H7 (cell line): ENCODE data around the gene DIP2B. TPM values are rescaled to one million over a fixed set of nuclear protein-coding genes. Genes with fewer than 3 reads are reported as not detected.
"Not testable (repeated sequence)": the region's sequence is repeated elsewhere in the genome, so short reads cannot be mapped to it uniquely, and the experiment has no call there.

ENCODE experiments used
- DNase-seq: peaks from one replicate; pipeline ENCODE4 v3.0.0; 2012
- H3K27me3 ChIP-seq: 2 replicates; pipeline ENCODE4 v1.6.0; 2011; ENCODE audit warnings: mild to moderate bottlenecking, low read length; ENCODE audit not compliant: control insufficient read depth, insufficient read depth
- H3K36me3 ChIP-seq: replicated peaks from 2 replicates; pipeline ENCODE4 v1.5.1; 2011; ENCODE audit warnings: low read length; ENCODE audit not compliant: control insufficient read depth, insufficient read depth
- H3K4me3 ChIP-seq: 2 replicates; pipeline ENCODE4 v1.5.1; 2011; ENCODE audit warnings: low read depth, mild to moderate bottlenecking, control low read depth, low read length, moderate library complexity; ENCODE audit not compliant: insufficient read depth
- total RNA-seq: library from RNA; depleted of rRNA; stranded (reverse); fragments of >200 nt; shearing (Covaris generic); gene quantifications from 2 replicates; pipeline ENCODE4 v1.2.3, GENCODE V29; 2014

Gene DIP2B
- total RNA-seq, 1 experiment from 2014 or later, result 13.7 TPM

DNA sequence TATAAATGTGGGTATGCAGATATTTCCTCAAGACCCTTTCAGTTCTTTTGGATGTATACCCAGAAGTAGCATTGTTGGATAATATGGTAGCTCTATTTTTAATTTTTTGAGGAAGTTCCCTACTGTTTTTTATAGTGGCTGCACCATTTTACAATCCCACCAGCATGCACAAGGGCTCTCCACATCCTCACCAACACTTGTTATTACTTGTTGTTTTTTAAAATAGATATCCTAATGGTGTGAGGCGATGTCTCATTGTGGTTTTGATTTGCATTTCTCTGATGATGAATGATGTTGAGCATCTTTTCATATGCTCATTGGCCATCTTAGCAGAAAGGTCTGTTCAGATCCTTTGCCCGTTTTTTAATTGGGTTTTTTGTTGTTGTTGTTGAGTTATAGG is 47.1 kb downstream of the DIP2B start:
- DNase-seq, result no peak
- no peaks in the 10 kb centered on the region for H3K27me3 ChIP-seq
- H3K4me3 ChIP-seq, result no peak overlapping the region

GRCh38 chr12:50554651-50555050 is 49.9 kb downstream of the DIP2B start:
- no peaks in the 10 kb centered on the region for H3K36me3 ChIP-seq
- H3K27me3 ChIP-seq, result no peaks in the 10 kb centered on the region
- no peak for DNase-seq
- H3K4me3 ChIP-seq, result no peak overlapping the region

More for the DNA sequence above, 47.1 kb downstream of the DIP2B start:
- H3K36me3 ChIP-seq, result no peaks in the 10 kb centered on the region

- H3K4me3 ChIP-seq, result no peak overlapping the region
Observed at GRCh38 chr12:50555471-50555885, 50.7 kb downstream of the DIP2B start.

DNA sequence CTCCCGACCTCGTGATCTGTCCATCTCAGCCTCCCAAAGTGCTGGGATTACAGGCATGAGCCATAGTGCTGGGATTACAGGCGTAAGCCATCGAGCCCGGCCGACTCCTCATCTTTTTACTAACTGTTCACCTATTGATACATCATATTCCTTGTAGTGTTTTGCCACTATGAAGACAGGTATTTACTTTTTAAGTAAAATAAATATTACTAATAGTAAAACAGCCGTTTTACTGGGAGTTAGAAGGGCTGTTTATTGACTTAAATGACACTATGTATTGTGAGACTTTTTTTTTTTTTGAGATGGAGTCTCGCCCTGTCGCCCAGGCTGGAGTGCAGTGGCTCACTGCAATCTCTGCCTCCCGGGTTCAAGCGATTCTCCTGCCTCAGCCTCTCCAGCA is 51.5 kb downstream of the DIP2B start:
- Histone ChIP-seq H3K36me3 (no peaks in the 10 kb centered on the region), H3K4me3 (no peak overlapping the region), H3K27me3 (no peaks in the 10 kb centered on the region)
- no peak for DNase-seq

More at GRCh38 chr12:50555471-50555885, 50.7 kb downstream of the DIP2B start:
- DNase-seq, result no peak
- Histone ChIP-seq H3K36me3 (no peaks in the 10 kb centered on the region), H3K27me3 (no peaks in the 10 kb centered on the region)

DNA sequence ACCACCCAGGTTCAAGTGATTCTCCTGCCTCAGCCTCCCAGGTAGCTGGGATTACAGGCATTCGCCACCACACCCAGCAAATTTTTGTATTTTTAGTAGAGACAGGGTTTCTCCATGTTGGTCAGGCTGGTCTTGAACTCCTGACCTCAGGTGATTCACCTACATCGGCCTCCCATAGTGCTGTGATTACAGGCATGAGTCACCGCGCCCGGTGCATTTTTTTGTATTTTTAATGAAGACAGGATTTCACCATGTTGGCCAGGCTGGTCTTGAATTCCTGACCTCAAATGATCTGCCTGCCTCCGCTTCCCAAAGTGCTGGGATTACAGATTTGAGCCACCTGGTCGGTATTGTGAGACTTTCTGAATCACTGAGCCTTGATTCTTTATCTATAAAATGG is 52.0 kb downstream of the DIP2B start:
- not testable (repeated sequence) for H3K27me3 ChIP-seq, H3K36me3 ChIP-seq, DNase-seq, H3K4me3 ChIP-seq

GRCh38 chr12:50557421-50557820 is 52.6 kb downstream of the DIP2B start:
- Histone ChIP-seq H3K36me3 (no peaks in the 10 kb centered on the region), H3K27me3 (no peaks in the 10 kb centered on the region), H3K4me3 (no peak overlapping the region)
- no peak for DNase-seq

DNA sequence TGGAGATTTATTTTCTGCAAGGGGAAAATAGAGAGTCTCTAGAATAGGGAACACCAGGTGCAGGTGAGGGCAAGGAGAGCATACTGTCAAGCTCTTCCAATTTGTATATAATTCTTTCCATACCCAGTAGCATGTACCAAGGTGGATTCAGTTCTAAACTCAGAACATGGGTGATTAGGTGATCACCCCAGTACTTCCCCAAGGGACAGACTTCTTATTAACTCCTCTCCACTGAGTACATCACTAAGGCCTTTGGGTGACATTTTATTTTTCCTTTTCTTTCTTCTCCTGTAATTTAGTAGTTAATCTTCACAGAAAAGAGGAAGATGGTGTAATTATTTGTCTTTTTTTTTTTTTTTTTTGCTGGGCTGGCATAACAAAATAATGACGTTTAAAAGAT is 54.2 kb downstream of the DIP2B start:
- DNase-seq, result no peak
- Histone ChIP-seq H3K4me3 (no peak overlapping the region), H3K36me3 (no peaks in the 10 kb centered on the region), H3K27me3 (no peaks in the 10 kb centered on the region)

DNA sequence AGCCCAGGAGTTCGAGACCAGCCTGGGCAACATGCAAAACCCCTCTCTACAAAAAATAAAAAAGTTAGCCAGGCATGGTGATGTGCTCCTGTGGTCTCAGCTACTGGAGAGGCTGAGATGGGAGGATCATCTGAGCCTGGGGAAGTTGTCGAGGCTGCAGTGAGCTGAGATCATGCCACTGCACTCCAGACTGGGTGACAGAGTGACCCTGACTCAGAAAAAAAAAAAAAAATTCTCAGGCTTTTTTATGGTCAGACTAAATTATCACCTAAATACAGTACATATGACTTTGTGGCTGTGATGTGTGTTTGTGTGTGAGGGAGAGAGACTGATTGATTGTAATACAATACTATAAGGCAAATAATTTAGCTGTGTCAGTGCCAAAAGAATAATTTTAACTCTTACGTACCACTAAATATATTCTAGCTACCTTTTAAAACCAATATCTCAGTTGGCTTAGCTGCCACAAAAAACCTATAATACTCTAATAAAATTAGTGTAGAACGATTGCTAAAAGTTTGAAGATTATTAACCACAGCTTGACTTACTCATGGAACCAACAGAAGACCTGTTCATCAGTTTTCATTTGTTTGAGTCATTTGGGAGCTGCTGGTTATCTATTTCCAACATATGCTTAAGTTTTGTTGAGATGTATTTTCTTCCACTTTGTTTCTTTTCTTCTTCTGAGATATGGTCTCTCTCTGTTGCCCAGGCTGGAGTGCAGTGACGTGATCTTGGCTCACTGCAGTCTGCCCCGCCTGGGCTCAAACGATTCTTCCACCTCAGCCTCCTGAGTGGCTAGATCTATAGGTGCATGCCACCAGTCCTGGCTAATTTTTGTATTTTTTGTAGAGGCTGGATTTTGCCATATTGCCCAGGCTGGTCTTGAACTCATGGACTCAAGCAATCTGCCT is 58.0 kb downstream of the DIP2B start:
- no peak overlapping the region for H3K4me3 ChIP-seq
- DNase-seq, result no peak
- H3K27me3 ChIP-seq, result no peaks in the 10 kb centered on the region
- no peaks in the 10 kb centered on the region for H3K36me3 ChIP-seq

DNA sequence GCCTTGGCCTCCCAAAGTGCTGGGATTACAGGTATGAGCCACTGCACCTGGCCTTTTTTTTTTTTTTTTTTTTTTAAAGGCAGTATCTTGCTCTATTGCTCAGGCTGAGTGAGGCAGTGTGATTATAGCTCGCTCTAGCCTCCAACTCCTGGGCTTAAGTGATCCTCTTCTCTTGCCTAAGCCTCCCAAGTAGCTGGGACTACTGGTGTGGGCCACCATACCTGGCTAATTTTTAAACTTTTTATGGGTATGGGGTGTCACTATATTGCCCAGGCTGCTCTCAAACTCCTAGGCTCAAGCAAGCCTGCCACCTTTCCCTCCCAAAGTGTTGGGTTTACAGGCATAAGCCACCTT is 58.6 kb downstream of the DIP2B start:
- Histone ChIP-seq H3K4me3 (no peak overlapping the region), H3K36me3 (no peaks in the 10 kb centered on the region), H3K27me3 (no peaks in the 10 kb centered on the region)
- no peak for DNase-seq

- H3K4me3 ChIP-seq, result no peak overlapping the region
- H3K36me3 ChIP-seq, result no peaks in the 10 kb centered on the region
- DNase-seq, result no peak
- H3K27me3 ChIP-seq, result no peaks in the 10 kb centered on the region
Observed at GRCh38 chr12:50564237-50564947, 59.6 kb downstream of the DIP2B start.

GRCh38 chr12:50564948-50565297 is 60.1 kb downstream of the DIP2B start:
- Histone ChIP-seq H3K36me3 (no peaks in the 10 kb centered on the region), H3K4me3 (no peak overlapping the region), H3K27me3 (no peaks in the 10 kb centered on the region)
- DNase-seq, result no peak

DNA sequence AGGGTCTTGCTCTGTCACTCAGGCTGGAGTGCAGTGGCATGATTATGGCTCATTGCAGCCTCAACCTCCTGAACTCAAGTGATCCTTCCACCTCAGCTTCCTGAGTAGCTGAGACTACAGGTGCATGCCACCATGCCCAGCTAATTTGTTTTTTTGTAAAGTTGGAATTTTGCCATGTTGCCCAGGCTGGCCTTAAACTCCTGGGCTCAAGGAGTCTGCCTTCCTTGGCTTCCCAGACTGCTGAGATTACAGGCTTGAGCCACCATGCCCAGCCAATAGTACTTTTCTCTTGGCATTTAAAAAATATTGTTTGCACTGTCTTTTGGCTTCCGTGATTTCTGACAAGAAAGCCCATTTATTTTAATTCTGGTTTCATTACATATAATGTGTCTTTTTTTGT is 61.3 kb downstream of the DIP2B start:
- Histone ChIP-seq H3K27me3 (no peaks in the 10 kb centered on the region), H3K36me3 (no peaks in the 10 kb centered on the region), H3K4me3 (no peak overlapping the region)
- no peak for DNase-seq

- H3K36me3 ChIP-seq, result no peaks in the 10 kb centered on the region
- H3K4me3 ChIP-seq, result no peak overlapping the region
- no peaks in the 10 kb centered on the region for H3K27me3 ChIP-seq
- DNase-seq, result no peak
Observed at GRCh38 chr12:50567926-50568325, 63.1 kb downstream of the DIP2B start.

DNA sequence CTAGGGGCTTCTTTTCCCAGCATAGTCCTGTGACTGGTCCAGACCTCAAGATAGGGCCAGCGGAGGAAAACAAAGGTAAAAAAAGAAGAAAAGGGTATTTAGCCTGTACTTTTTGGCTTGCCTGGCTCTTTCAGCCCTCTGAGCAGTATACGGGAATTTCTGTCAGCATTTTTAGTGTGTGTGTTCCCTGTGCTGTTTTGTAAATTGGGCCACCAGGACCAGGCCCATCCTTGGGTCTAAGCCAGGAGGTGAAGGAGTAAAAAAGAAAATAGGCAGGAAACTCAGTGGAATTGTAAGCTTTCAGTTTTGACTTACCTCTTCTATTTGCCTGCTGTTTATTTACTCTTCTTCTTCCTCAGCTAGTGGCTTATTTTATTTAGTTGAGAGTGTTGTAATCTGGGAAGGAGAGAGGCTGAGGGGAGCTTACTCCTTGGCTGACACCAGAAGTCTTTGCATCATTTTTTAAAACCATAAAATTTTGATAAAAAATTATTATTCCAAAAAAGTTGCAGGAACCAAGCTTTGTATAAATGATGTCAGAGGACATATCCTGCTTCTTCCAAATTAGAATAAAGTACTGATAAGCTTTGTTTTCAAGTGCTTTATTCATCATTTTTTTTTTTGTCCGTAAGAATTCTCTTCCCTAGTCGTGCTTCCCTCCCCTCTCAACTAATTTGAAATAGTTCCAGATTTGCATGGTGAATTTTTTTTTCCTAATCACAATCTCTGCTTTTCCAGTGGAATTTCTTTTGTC is 63.7 kb downstream of the DIP2B start:
- no peaks in the 10 kb centered on the region for H3K36me3 ChIP-seq
- no peak overlapping the region for H3K4me3 ChIP-seq
- no peak for DNase-seq
- H3K27me3 ChIP-seq, result no peaks in the 10 kb centered on the region

DNA sequence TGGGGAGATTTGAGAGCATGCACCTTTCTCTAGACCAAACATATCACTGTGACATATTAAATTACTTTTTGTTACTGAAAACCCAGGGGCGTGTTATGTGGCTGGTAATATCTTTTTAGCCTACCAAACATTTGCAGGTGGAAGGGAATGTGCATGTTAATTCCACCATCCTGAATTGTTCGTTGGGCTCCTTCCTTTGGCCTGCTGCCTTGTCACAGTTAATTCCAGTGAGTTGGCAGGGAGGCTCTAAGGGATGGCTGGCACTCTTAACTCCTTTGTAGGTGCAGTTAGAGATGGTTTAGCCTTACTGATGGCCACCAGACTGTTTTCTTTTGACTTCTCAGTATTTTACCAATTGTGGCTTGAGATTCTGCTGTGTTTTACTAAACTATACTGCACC is 64.5 kb downstream of the DIP2B start:
- Histone ChIP-seq H3K36me3 (no peaks in the 10 kb centered on the region), H3K27me3 (no peaks in the 10 kb centered on the region), H3K4me3 (no peak overlapping the region)
- DNase-seq, result no peak
